Measurements from ENCODE around the gene CPS1.

DNA sequence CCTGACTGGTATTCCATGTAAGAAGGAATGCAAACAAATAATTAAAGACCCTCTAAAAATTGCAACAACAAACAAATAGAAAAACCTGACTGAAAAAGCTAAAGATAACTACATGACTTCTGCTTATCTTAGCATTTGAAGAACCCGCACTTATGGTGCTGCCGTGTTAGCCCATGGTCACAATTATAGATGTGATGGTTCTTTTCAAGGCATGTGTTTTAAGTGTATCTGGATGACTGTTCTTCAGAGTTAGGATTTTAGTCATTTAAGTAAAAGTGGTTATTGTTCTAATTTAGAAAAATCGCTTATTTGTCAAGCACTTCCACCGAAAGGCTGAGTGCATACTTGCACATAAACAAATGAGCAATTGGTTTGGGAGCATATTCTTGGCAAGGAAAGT is 77.3 kb downstream of the CPS1 start:
- no peak for TF ChIP-seq JUN (CRISPR knock-in tag; IDR thresholded peaks at IDR 0.05)
- TF ChIP-seq ZNF121 (CRISPR knock-in tag; IDR thresholded peaks at IDR 0.05): no peak
- no peak for TF ChIP-seq CBFB (CRISPR knock-in tag; IDR thresholded peaks at IDR 0.05; ENCODE audit: low read depth)
- TF ChIP-seq ZBTB21 (CRISPR knock-in tag; IDR thresholded peaks at IDR 0.05; ENCODE audit: borderline replicate concordance): no peak
- TF ChIP-seq, protein P1, sequence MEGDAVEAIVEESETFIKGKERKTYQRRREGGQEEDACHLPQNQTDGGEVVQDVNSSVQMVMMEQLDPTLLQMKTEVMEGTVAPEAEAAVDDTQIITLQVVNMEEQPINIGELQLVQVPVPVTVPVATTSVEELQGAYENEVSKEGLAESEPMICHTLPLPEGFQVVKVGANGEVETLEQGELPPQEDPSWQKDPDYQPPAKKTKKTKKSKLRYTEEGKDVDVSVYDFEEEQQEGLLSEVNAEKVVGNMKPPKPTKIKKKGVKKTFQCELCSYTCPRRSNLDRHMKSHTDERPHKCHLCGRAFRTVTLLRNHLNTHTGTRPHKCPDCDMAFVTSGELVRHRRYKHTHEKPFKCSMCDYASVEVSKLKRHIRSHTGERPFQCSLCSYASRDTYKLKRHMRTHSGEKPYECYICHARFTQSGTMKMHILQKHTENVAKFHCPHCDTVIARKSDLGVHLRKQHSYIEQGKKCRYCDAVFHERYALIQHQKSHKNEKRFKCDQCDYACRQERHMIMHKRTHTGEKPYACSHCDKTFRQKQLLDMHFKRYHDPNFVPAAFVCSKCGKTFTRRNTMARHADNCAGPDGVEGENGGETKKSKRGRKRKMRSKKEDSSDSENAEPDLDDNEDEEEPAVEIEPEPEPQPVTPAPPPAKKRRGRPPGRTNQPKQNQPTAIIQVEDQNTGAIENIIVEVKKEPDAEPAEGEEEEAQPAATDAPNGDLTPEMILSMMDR (IDR thresholded peaks at IDR 0.05): no peak
- TF ChIP-seq, protein P2, sequence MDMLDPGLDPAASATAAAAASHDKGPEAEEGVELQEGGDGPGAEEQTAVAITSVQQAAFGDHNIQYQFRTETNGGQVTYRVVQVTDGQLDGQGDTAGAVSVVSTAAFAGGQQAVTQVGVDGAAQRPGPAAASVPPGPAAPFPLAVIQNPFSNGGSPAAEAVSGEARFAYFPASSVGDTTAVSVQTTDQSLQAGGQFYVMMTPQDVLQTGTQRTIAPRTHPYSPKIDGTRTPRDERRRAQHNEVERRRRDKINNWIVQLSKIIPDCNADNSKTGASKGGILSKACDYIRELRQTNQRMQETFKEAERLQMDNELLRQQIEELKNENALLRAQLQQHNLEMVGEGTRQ (CRISPR knock-in tag; IDR thresholded peaks at IDR 0.05): no peak
- TF ChIP-seq, protein P3, sequence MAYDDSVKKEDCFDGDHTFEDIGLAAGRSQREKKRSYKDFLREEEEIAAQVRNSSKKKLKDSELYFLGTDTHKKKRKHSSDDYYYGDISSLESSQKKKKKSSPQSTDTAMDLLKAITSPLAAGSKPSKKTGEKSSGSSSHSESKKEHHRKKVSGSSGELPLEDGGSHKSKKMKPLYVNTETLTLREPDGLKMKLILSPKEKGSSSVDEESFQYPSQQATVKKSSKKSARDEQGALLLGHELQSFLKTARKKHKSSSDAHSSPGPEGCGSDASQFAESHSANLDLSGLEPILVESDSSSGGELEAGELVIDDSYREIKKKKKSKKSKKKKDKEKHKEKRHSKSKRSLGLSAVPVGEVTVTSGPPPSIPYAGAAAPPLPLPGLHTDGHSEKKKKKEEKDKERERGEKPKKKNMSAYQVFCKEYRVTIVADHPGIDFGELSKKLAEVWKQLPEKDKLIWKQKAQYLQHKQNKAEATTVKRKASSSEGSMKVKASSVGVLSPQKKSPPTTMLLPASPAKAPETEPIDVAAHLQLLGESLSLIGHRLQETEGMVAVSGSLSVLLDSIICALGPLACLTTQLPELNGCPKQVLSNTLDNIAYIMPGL (CRISPR knock-in tag; IDR thresholded peaks at IDR 0.05): no peak
- no peak for TF ChIP-seq SP1 (CRISPR knock-in tag; conservative IDR thresholded peaks at IDR 0.05)
- no peak for TF ChIP-seq NFYB (CRISPR knock-in tag; conservative IDR thresholded peaks at IDR 0.05; ENCODE audit: low read depth)
- no peak for TF ChIP-seq ELF4 (CRISPR knock-in tag; IDR thresholded peaks at IDR 0.05; ENCODE audit: low read depth)
- TF ChIP-seq FOXP1 (CRISPR knock-in tag; IDR thresholded peaks at IDR 0.05; ENCODE audit: borderline replicate concordance): no peak
- TF ChIP-seq, protein P4, sequence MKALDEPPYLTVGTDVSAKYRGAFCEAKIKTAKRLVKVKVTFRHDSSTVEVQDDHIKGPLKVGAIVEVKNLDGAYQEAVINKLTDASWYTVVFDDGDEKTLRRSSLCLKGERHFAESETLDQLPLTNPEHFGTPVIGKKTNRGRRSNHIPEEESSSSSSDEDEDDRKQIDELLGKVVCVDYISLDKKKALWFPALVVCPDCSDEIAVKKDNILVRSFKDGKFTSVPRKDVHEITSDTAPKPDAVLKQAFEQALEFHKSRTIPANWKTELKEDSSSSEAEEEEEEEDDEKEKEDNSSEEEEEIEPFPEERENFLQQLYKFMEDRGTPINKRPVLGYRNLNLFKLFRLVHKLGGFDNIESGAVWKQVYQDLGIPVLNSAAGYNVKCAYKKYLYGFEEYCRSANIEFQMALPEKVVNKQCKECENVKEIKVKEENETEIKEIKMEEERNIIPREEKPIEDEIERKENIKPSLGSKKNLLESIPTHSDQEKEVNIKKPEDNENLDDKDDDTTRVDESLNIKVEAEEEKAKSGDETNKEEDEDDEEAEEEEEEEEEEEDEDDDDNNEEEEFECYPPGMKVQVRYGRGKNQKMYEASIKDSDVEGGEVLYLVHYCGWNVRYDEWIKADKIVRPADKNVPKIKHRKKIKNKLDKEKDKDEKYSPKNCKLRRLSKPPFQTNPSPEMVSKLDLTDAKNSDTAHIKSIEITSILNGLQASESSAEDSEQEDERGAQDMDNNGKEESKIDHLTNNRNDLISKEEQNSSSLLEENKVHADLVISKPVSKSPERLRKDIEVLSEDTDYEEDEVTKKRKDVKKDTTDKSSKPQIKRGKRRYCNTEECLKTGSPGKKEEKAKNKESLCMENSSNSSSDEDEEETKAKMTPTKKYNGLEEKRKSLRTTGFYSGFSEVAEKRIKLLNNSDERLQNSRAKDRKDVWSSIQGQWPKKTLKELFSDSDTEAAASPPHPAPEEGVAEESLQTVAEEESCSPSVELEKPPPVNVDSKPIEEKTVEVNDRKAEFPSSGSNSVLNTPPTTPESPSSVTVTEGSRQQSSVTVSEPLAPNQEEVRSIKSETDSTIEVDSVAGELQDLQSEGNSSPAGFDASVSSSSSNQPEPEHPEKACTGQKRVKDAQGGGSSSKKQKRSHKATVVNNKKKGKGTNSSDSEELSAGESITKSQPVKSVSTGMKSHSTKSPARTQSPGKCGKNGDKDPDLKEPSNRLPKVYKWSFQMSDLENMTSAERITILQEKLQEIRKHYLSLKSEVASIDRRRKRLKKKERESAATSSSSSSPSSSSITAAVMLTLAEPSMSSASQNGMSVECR (CRISPR knock-in tag; IDR thresholded peaks at IDR 0.05; ENCODE audit: borderline replicate concordance): no peak
- TF ChIP-seq, protein P5, sequence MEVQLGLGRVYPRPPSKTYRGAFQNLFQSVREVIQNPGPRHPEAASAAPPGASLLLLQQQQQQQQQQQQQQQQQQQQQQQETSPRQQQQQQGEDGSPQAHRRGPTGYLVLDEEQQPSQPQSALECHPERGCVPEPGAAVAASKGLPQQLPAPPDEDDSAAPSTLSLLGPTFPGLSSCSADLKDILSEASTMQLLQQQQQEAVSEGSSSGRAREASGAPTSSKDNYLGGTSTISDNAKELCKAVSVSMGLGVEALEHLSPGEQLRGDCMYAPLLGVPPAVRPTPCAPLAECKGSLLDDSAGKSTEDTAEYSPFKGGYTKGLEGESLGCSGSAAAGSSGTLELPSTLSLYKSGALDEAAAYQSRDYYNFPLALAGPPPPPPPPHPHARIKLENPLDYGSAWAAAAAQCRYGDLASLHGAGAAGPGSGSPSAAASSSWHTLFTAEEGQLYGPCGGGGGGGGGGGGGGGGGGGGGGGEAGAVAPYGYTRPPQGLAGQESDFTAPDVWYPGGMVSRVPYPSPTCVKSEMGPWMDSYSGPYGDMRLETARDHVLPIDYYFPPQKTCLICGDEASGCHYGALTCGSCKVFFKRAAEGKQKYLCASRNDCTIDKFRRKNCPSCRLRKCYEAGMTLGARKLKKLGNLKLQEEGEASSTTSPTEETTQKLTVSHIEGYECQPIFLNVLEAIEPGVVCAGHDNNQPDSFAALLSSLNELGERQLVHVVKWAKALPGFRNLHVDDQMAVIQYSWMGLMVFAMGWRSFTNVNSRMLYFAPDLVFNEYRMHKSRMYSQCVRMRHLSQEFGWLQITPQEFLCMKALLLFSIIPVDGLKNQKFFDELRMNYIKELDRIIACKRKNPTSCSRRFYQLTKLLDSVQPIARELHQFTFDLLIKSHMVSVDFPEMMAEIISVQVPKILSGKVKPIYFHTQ (CRISPR knock-in tag; IDR thresholded peaks at IDR 0.05): no peak
